HCT116 (cell line): ENCODE measurements around the gene PLAC8L1. TPM values are rescaled to one million over a fixed set of nuclear protein-coding genes. Genes with fewer than 3 reads are reported as not detected.

Experiments
- ATAC-seq: fragments of 200-7000 bp; cut with Tn5 transposase; 2 replicates; pipeline ENCODE4 v1.9.1; 2020; ENCODE audit warnings: mild to moderate bottlenecking, moderate library complexity
- BruUV-seq: library from RNA; stranded (reverse); fragments of 400-500 nt; replicated peaks from 2 replicates; lab custom pipeline; 2021; lab: Mats Ljungman, UMichigan
- CTCF ChIA-PET: fragments of 300-600 bp; sonication (Branson Sonifier 250); formaldehyde crosslinking; loops from one replicate; lab custom pipeline; 2021; ENCODE audit warnings: antibody characterized with exemption; lab: Charles Lee
- POLR2A ChIA-PET: fragments of 300-600, 350-600 bp; sonication (Branson Sonifier 250); formaldehyde crosslinking; loops from one replicate; lab custom pipeline; 2021; ENCODE audit warnings: antibody characterized with exemption; lab: Charles Lee
- RAD21 ChIA-PET, 2 experiments: fragments of 300-600 bp; sonication (Branson Sonifier 250); formaldehyde crosslinking; loops; one replicate each; lab custom pipeline; 2023; ENCODE audit warnings: low total read pairs in 2 of 2; ENCODE audit not compliant: uncharacterized antibody in 2 of 2, unreplicated experiment in 2 of 2, low non-redundant PET in 1 of 2; lab: Charles Lee
- DNase-seq: peaks from one replicate; pipeline ENCODE4 v3.0.0-alpha.2; 2010; ENCODE audit warnings: low read depth, low spot score
- H2AFZ ChIP-seq: fragments of 200-600 bp; shearing (Covaris generic), sonication (generic); 2 replicates; pipeline ENCODE4 v1.6.1; 2017; ENCODE audit warnings: low read depth, mixed run types, mixed read lengths, antibody characterized with exemption, low read length; ENCODE audit not compliant: poor library complexity, severe bottlenecking
- H3K27ac ChIP-seq: 2 replicates; pipeline ENCODE4 v1.5.1; 2012; ENCODE audit warnings: low read depth, low read length
- H3K27me3 ChIP-seq: fragments of 200-600 bp; sonication (generic); 2 replicates; pipeline ENCODE4 v1.6.1; 2016; ENCODE audit warnings: mixed run types, low read length, mixed read lengths; ENCODE audit not compliant: insufficient read depth
- H3K36me3 ChIP-seq, 2 experiments: fragments of 200-500 bp in 1 of 2; fragments of 200-600 bp in 1 of 2; sonication (Bioruptor generic) in 1 of 2; sonication (generic) in 1 of 2; 2 replicates each; pipeline versions ENCODE4 v1.5.1 to v1.6.1; 2014 to 2016; ENCODE audit warnings: low read length in 2 of 2, inconsistent platforms in 1 of 2, mixed read lengths in 1 of 2, mixed run types in 1 of 2; ENCODE audit not compliant: insufficient read depth in 2 of 2, control insufficient read depth in 1 of 2
- H3K4me1 ChIP-seq, 2 experiments: fragments of 200-600 bp in 1 of 2; sonication (generic) in 1 of 2; 2 replicates each; pipeline versions ENCODE4 v1.5.1 to v1.6.1; 2012 to 2017; ENCODE audit warnings: low read length in 2 of 2, inconsistent platforms in 1 of 2, mild to moderate bottlenecking in 1 of 2, mixed read lengths in 1 of 2, mixed run types in 1 of 2, moderate library complexity in 1 of 2; ENCODE audit not compliant: insufficient read depth in 2 of 2, control insufficient read depth in 1 of 2
- H3K4me2 ChIP-seq: fragments of 200-600 bp; sonication (generic); 2 replicates; pipeline ENCODE4 v1.6.1; 2017; ENCODE audit warnings: mixed run types, low read length, mixed read lengths
- H3K4me3 ChIP-seq, 2 experiments: fragments of 200-600 bp in 1 of 2; sonication (generic) in 1 of 2; replicated peaks in 1 of 2; 2 replicates each; pipeline ENCODE4 v1.5.1; 2011 to 2016; ENCODE audit warnings: low read length in 2 of 2, control low read depth in 1 of 2, low read depth in 1 of 2, mild to moderate bottlenecking in 1 of 2, mixed read lengths in 1 of 2, mixed run types in 1 of 2
- H3K79me2 ChIP-seq: fragments of 200-600 bp; sonication (generic); 2 replicates; pipeline ENCODE4 v1.6.1; 2017; ENCODE audit warnings: mild to moderate bottlenecking, mixed run types, low read length, moderate library complexity, mixed read lengths; ENCODE audit not compliant: insufficient read depth
- H3K9ac ChIP-seq: fragments of 200-600 bp; sonication (generic); 2 replicates; pipeline ENCODE4 v1.6.1; 2016; ENCODE audit warnings: low read length, mixed read lengths
- H3K9me2 ChIP-seq: fragments of 200-600 bp; sonication (generic), shearing (Covaris generic); 2 replicates; pipeline ENCODE4 v1.6.1; 2017; ENCODE audit warnings: mixed run types, mild to moderate bottlenecking, moderate library complexity; ENCODE audit not compliant: insufficient read depth
- H3K9me3 ChIP-seq, 2 experiments: fragments of 200-500 bp in 1 of 2; fragments of 200-600 bp in 1 of 2; sonication (Bioruptor generic) in 1 of 2; sonication (generic) in 1 of 2; 2 replicates each; pipeline ENCODE4 v1.6.1; 2014 to 2017; ENCODE audit warnings: low read length in 2 of 2, mixed read lengths in 2 of 2, inconsistent platforms in 1 of 2, low read depth in 1 of 2, mild to moderate bottlenecking in 1 of 2, mixed run types in 1 of 2, moderate library complexity in 1 of 2; ENCODE audit not compliant: control insufficient read depth in 1 of 2, insufficient read depth in 1 of 2
- H4K20me1 ChIP-seq: fragments of 200-600 bp; sonication (generic), shearing (Covaris generic); 2 replicates; pipeline ENCODE4 v1.6.1; 2017; ENCODE audit warnings: mixed run types, mild to moderate bottlenecking, moderate library complexity; ENCODE audit not compliant: insufficient read depth
- ATF3 ChIP-seq: IDR thresholded peaks from 2 replicates; pipeline ENCODE4 v1.6.1; 2012
- CBX3 ChIP-seq: IDR thresholded peaks from 2 replicates; pipeline ENCODE4 v1.6.1; 2012; ENCODE audit warnings: low read depth
- EZH2 ChIP-seq: fragments of 200-600 bp; sonication (generic); IDR thresholded peaks from 2 replicates; pipeline ENCODE4 v1.6.1; 2017; ENCODE audit warnings: antibody characterized with exemption, mixed run types
- EZH2phosphoT487 ChIP-seq: fragments of 200-600 bp; IDR thresholded peaks from 2 replicates; pipeline ENCODE4 v1.6.1; 2018; ENCODE audit warnings: antibody characterized with exemption, borderline replicate concordance
- FOSL1 ChIP-seq: IDR thresholded peaks from 2 replicates; pipeline ENCODE4 v1.6.1; 2012; ENCODE audit warnings: low read depth
- MAX ChIP-seq: IDR thresholded peaks from 2 replicates; pipeline ENCODE4 v1.6.1; 2012
- RAD21 ChIP-seq: IDR thresholded peaks from 2 replicates; pipeline ENCODE4 v1.6.1; 2012; ENCODE audit warnings: low read depth, mild to moderate bottlenecking
- REST ChIP-seq: IDR thresholded peaks from 2 replicates; pipeline ENCODE4 v1.6.1; 2012; ENCODE audit warnings: low read depth
- SIN3A ChIP-seq: IDR thresholded peaks from 2 replicates; pipeline ENCODE4 v1.6.1; 2012; ENCODE audit warnings: low read depth
- SP1 ChIP-seq: IDR thresholded peaks from 2 replicates; pipeline ENCODE4 v1.6.1; 2012; ENCODE audit warnings: low read depth
- TCF7L2 ChIP-seq: IDR thresholded peaks from 2 replicates; pipeline ENCODE4 v1.7.0; 2011; ENCODE audit warnings: borderline replicate concordance, inconsistent platforms; ENCODE audit not compliant: insufficient read depth, insufficient read length; ENCODE audit errors: extremely low read depth
- ZBTB33 ChIP-seq: IDR thresholded peaks from 2 replicates; pipeline ENCODE4 v1.6.1; 2011; ENCODE audit warnings: mild to moderate bottlenecking, low read length, moderate library complexity; ENCODE audit not compliant: insufficient replicate concordance; ENCODE audit errors: extremely low read depth
- ZFX ChIP-seq: fragments of 450-650 bp; IDR thresholded peaks from 2 replicates; pipeline ENCODE4 v1.6.1; 2017
- intact Hi-C: fragments of 100-400 bp; cut with micrococcal nuclease; formaldehyde crosslinking; loops from 2 replicates; pipeline ENCODE4 v1.10.0; 2022
- total RNA-seq: library from RNA; stranded (reverse); gene quantifications from one replicate; pipeline ENCODE4 v1.2.1, GENCODE V29; 2021; ENCODE audit not compliant: unreplicated experiment

Gene PLAC8L1
- total RNA-seq, 1 experiment from 2014 or later: 2.6 TPM

GRCh38 chr5:146043722-146044121 is 61.7 kb downstream of the PLAC8L1 start:
- POLR2A ChIA-PET: no interaction called here
- ATAC-seq: no peak
- Histone ChIP-seq H3K4me2 (no peak overlapping the region), H3K27ac (no peak overlapping the region), H3K36me3 (no peaks in the 10 kb centered on the region; a peak in 1 of 4 replicates), H3K27me3 (no peaks in the 10 kb centered on the region), H3K9me3 (no peaks in the 10 kb centered on the region), H3K4me1 (peaks cover 36 to 45% of the 10 kb centered on the region in 2 experiments), H3K4me3 (no peak overlapping the region), H3K79me2 (no peaks in the 10 kb centered on the region), H4K20me1 (no peaks in the 10 kb centered on the region), H2AFZ (no peak overlapping the region), H3K9ac (no peak overlapping the region), H3K9me2 (no peaks in the 10 kb centered on the region)
- CTCF ChIA-PET: no interaction called here
- DNase-seq: no peak
- RAD21 ChIA-PET: no interaction called here
- intact Hi-C loops: no loop called here
- TF ChIP-seq SP1: no peak
- no peak for TF ChIP-seq ATF3
- TF ChIP-seq RAD21: no peak
- no peak for TF ChIP-seq MAX
- no peak for TF ChIP-seq TCF7L2
- TF ChIP-seq SIN3A: no peak
- no peak for TF ChIP-seq EZH2phosphoT487
- TF ChIP-seq REST: no peak
- no peak for TF ChIP-seq ZFX
- no peak for TF ChIP-seq ZBTB33
- no peak for TF ChIP-seq CBX3
- no peak for TF ChIP-seq EZH2
- no peak for TF ChIP-seq FOSL1
- BruUV-seq: no TSS peak
